ENCODE measurements around the gene SERPINA10.

DNA sequence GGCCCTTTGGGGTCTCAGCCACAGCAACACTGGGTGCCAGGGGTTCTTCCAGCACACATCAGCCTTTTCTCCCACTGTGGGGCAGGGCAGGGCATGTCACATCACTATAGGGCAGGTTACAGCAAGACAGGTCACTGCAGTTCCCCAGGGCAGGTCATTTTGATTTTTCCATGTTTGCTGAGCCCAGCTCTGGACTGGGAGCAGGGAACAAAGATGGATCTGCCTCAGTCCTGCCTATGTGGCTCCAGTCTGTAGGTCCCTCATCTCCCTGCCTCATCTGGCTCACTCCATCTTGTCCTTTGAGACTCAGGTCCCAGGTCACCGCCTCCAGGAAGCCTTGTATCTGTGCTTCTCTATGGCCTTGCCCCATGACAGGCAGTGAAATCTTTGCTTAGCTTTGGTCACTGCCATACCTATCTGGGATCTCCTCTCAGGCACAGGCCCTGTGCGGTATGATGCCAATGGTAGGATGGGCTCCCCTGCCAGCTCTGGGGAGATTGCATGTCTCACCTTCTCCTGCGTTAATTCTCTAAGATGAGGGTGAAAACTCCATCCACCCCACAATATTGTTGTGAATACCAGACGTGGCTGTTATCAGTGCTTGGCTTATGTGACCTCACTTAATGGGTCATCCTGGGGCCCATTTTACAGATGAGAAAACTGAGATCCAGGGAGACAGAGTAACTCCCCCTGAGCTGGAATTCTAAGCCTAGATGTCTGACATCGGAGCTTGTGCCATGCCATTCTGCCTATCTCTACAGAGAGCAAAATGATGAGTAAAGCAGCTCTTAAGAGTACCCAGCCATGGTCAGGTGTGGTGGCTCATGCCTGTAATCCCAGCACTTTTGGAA is 28.6 kb upstream of the SERPINA10 start:
- TF ChIP-seq SUZ12 (IDR thresholded peaks at IDR 0.05; ENCODE audit: unreplicated experiment) = no peak
- TF ChIP-seq, protein P1, sequence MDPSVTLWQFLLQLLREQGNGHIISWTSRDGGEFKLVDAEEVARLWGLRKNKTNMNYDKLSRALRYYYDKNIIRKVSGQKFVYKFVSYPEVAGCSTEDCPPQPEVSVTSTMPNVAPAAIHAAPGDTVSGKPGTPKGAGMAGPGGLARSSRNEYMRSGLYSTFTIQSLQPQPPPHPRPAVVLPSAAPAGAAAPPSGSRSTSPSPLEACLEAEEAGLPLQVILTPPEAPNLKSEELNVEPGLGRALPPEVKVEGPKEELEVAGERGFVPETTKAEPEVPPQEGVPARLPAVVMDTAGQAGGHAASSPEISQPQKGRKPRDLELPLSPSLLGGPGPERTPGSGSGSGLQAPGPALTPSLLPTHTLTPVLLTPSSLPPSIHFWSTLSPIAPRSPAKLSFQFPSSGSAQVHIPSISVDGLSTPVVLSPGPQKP (IDR thresholded peaks at IDR 0.05; ENCODE audit: low read depth, low read length) = no peak
- no peak for TF ChIP-seq EP300 (IDR thresholded peaks at IDR 0.05; ENCODE audit: borderline replicate concordance in 1 of 2, control insufficient read depth in 1 of 2, low read depth in 2 of 2, low read length in 2 of 2)
- TF ChIP-seq POU2F2 (IDR thresholded peaks at IDR 0.05; ENCODE audit: borderline replicate concordance, low read depth, low read length) = no peak
- no peak for TF ChIP-seq FOXM1 (IDR thresholded peaks at IDR 0.05; ENCODE audit: low read depth, low read length)
- TF ChIP-seq POLR2AphosphoS5 (IDR thresholded peaks at IDR 0.05; ENCODE audit: low read length) = no peak

All from GM12878 (cell line).